ENCODE data around the gene CRYBG1. TPM values are rescaled to one million over a fixed set of nuclear protein-coding genes. Genes with fewer than 3 reads are reported as not detected.
A peak's percentile ranks its signal among the peaks of the same experiment; 100 is the strongest.

Gene CRYBG1
- total and polyA plus RNA-seq, 4 experiments from 2014 or later, result 20.5 to 47.1 (median 38.5) TPM

DNA sequence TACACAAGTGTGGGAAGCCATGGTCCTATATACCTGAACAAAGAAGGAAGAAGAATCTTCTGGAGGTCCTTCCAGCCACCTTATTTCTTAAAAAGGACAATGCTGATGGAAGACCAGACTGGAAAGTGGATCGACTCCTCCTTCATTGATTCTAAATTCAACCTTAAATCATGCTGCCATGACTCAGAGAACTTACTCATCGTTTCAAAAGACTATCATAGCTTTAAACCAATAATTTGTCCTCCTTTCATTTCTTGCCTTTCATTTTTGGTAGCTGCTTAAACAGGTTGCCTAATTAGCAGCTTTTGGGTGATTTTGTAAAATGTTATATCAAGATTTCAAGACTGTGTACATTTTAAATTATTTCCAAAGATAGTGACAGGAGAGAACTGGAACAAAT lies 208.0 kb downstream of the CRYBG1 start:
- intact Hi-C loops (cut with micrococcal nuclease), result no loop called here

DNA sequence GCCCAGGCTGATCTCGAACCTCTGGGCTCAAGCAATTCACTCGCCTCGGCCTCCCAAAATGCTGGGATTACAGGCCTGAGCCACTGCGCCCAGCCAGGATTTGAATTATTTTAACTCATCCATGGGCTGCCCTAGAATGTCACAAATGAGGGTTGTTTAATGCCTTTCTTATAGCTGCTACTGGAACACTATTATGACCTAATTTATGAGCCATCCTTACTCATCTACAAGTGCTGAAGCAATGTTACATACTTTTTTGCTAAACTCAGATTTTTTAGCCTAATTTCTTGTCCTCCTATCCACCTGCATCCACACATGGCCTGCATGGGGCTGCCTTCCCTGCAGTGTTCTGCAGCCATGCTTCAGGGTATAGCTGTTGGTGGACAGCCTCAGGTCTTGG lies 208.9 kb downstream of the CRYBG1 start:
- intact Hi-C loops (cut with micrococcal nuclease), result no loop called here
- Mint-ChIP-seq H3K4me1 (peaks cover 0 to 6% (median 3%) of the 10 kb centered on the region in 4 donors), H3K27ac (peak overlapping the region in 1 of 7 donors; percentile 2), H3K27me3 (no peaks in the 10 kb centered on the region), H3K4me3 (no peak overlapping the region), H3K36me3 (peaks cover 39 to 63% of the 10 kb centered on the region in 2 donors), H3K9me3 (no peaks in the 10 kb centered on the region)
- Histone ChIP-seq H3K4me3 (ENCODE audit: low read length in 2 of 2) (no peak overlapping the region), H3K9me3 (ENCODE audit: control insufficient read depth in 1 of 2, low read length in 2 of 2) (no peaks in the 10 kb centered on the region), H3K4me1 (ENCODE audit: insufficient read depth, low read length) (no peaks in the 10 kb centered on the region), H3K27me3 (ENCODE audit: insufficient read depth, low read length) (no peaks in the 10 kb centered on the region), H3K36me3 (ENCODE audit: insufficient read depth, low read length) (peaks cover 27% of the 10 kb centered on the region), H3K27ac (ENCODE audit: low read depth, low read length) (no peak overlapping the region)
- ChIA-PET CTCF (ENCODE audit: partially characterized antibody) (interaction anchor here (0.9 to 10.1 kb wide), 7 partner anchors 16 to 410 kb away, joined by 3 to 341 read pairs (median 4); no protein-coding TSS in a partner anchor), POLR2A (ENCODE audit: partially characterized antibody) (no interaction called here)
- no peak for DNase-seq

More for the DNA sequence above, 208.0 kb downstream of the CRYBG1 start:
- peaks cover 36% of the 10 kb centered on the region for H3K36me3 ChIP-seq (ENCODE audit: insufficient read depth, low read length)
- peaks cover 0 to 6% (median 3%) of the 10 kb centered on the region in 4 donors for H3K4me1 Mint-ChIP-seq
- CTCF ChIA-PET (ENCODE audit: partially characterized antibody), result interaction anchor here (1.5 to 10.1 kb wide), 2 partner anchors 40 to 124 kb away, joined by 3 to 341 read pairs; no protein-coding TSS in a partner anchor
- no peaks in the 10 kb centered on the region for H3K27me3 Mint-ChIP-seq
- no peak overlapping the region for H3K4me3 ChIP-seq (ENCODE audit: low read length in 2 of 2)
- H3K4me3 Mint-ChIP-seq, result no peak overlapping the region
- no peaks in the 10 kb centered on the region for H3K9me3 Mint-ChIP-seq
- peak overlapping the region in 5 of 7 donors; percentile 7 to 50 (median 19) for H3K27ac Mint-ChIP-seq
- no peak for DNase-seq
- H3K36me3 Mint-ChIP-seq, result peaks cover 46 to 72% of the 10 kb centered on the region in 2 donors
- H3K4me1 ChIP-seq (ENCODE audit: insufficient read depth, low read length), result no peaks in the 10 kb centered on the region
- H3K27ac ChIP-seq (ENCODE audit: low read depth, low read length), result no peak overlapping the region
- H3K9me3 ChIP-seq (ENCODE audit: control insufficient read depth in 1 of 2, low read length in 2 of 2), result no peaks in the 10 kb centered on the region
- POLR2A ChIA-PET (ENCODE audit: partially characterized antibody), result interaction anchor here (0.6 kb wide), 1 partner anchor 482 kb away, joined by 4 read pairs; the partner anchor contains the start of gene PRDM1
- H3K27me3 ChIP-seq (ENCODE audit: insufficient read depth, low read length), result no peaks in the 10 kb centered on the region

DNA sequence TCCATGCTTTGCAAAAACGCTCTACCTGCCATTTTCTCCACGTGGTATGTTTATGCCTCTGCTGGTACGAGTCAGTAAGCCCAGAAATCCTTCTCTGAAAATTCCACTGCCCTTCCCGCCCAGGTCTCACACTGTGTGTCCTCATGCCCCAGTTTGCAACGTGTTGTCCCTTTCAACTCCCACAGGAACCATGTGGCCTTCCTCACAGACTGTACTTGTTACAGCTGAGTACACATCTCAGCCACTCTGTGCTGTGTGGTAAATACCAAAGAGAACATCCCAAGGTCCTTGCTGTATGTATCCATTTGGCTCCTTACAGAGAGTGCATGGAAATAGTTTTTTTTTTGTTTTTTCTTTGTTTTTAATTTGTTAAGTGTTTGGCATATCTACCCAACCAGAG lies 211.9 kb downstream of the CRYBG1 start:
- no peaks in the 10 kb centered on the region for H3K4me1 ChIP-seq (ENCODE audit: insufficient read depth, low read length)
- Mint-ChIP-seq H3K9me3 (no peaks in the 10 kb centered on the region), H3K27ac (peak overlapping the region in 4 of 7 donors; percentile 3 to 69 (median 40)), H3K36me3 (peaks cover 30 to 49% of the 10 kb centered on the region in 2 donors), H3K27me3 (no peaks in the 10 kb centered on the region), H3K4me3 (no peak overlapping the region), H3K4me1 (no peaks in the 10 kb centered on the region)
- ChIA-PET CTCF (ENCODE audit: partially characterized antibody) (interaction anchor here (1.3 to 10.1 kb wide), 2 partner anchors 9 to 128 kb away, joined by 4 to 341 read pairs; no protein-coding TSS in a partner anchor), POLR2A (ENCODE audit: partially characterized antibody) (interaction anchor here (0.7 kb wide), 1 partner anchor 536 kb away, joined by 3 read pairs; no protein-coding TSS in a partner anchor)
- no peak overlapping the region for H3K4me3 ChIP-seq (ENCODE audit: low read length in 2 of 2)
- no peak for DNase-seq
- no peak overlapping the region for H3K27ac ChIP-seq (ENCODE audit: low read depth, low read length)
- H3K27me3 ChIP-seq (ENCODE audit: insufficient read depth, low read length), result no peaks in the 10 kb centered on the region
- peaks cover 25% of the 10 kb centered on the region for H3K36me3 ChIP-seq (ENCODE audit: insufficient read depth, low read length)
- H3K9me3 ChIP-seq (ENCODE audit: control insufficient read depth in 1 of 2, low read length in 2 of 2), result no peaks in the 10 kb centered on the region
- intact Hi-C loops (cut with micrococcal nuclease), result no loop called here

DNA sequence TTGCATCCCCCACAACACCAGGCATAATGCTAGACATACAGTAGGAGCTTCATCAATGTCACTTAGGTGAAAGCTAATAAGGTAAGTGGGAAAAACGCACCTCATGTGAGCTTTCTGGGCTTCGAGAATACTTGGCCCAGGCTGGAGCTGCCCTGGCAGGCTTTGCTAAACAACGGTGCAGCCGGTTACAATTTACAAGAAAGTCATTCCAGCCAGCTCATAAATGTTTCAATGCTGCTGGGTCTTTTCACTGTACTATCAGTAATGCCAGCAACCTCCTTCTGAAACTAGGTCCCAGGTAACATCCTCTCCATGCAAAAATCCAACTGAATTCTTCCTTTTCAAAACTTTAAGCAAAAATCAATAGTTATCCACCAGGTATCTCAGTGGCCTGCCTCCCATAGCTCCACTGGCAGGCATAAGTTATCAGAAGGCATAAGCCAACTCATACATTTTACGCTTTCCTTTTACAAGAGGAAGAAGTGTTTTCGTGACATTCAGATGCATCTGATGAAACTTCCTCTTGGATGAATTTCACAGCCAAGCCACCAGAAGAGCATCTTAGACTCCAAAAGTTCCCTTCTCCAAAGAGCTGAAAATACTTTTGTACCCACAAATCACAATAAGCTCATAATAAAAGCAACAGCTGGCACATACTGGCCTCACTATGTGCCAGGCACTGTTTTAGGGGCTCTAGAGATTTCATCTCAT lies 212.5 kb downstream of the CRYBG1 start:
- Mint-ChIP-seq H3K27ac (peak overlapping the region in 5 of 7 donors; percentile 8 to 70 (median 31)), H3K4me3 (no peak overlapping the region), H3K9me3 (no peaks in the 10 kb centered on the region), H3K27me3 (no peaks in the 10 kb centered on the region), H3K36me3 (peaks cover 27 to 43% of the 10 kb centered on the region in 2 donors), H3K4me1 (no peaks in the 10 kb centered on the region)
- Histone ChIP-seq H3K36me3 (ENCODE audit: insufficient read depth, low read length) (peaks cover 19% of the 10 kb centered on the region), H3K4me3 (ENCODE audit: low read length in 2 of 2) (no peak overlapping the region), H3K27ac (ENCODE audit: low read depth, low read length) (no peak overlapping the region), H3K9me3 (ENCODE audit: control insufficient read depth in 1 of 2, low read length in 2 of 2) (no peaks in the 10 kb centered on the region), H3K27me3 (ENCODE audit: insufficient read depth, low read length) (no peaks in the 10 kb centered on the region), H3K4me1 (ENCODE audit: insufficient read depth, low read length) (no peaks in the 10 kb centered on the region)
- no peak for DNase-seq
- ChIA-PET POLR2A (ENCODE audit: partially characterized antibody) (no interaction called here), CTCF (ENCODE audit: partially characterized antibody) (interaction anchor here (1.2 to 10.1 kb wide), 3 partner anchors 10 to 407 kb away, joined by 4 to 341 read pairs (median 4); no protein-coding TSS in a partner anchor)
- intact Hi-C loops (cut with micrococcal nuclease), result no loop called here

DNA sequence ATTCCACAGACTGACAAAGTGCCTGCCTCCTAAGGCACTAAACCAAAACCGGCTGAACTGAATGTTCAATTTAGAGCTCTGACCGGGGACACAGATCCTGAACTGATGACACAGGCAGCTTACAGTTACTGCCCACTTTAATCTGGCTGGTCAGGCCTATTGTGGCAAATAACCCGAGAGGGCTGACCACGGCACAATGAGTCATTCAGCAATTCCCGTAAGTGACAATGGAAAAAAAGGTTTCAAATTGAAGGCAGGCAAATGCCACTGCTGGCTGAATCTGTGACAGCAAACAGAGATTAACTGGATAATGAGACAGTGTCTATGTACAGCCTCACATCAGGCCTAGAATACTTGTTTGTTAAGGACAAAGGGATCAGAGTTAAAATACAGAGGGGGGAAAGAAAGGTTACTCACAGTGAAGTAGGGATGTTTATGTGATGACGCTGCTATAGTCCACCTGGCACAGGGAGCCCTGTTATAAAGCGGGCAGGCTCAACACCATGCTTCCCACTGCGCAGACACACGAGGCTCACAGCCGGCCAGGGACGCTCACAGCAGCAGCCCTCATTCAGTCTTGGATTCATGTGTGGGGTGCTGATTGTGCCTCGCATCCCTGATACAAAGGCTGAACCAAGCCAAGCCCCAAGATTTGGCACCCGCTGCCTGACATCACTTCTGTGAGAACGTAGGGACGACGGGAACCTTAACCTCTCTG lies 214.4 kb downstream of the CRYBG1 start:
- H3K4me3 ChIP-seq (ENCODE audit: low read length in 2 of 2), result no peak overlapping the region
- Mint-ChIP-seq H3K4me3 (no peak overlapping the region), H3K9me3 (no peaks in the 10 kb centered on the region), H3K4me1 (no peaks in the 10 kb centered on the region), H3K27me3 (no peaks in the 10 kb centered on the region), H3K27ac (peak overlapping the region in 1 of 7 donors; percentile 9), H3K36me3 (peaks cover 19 to 27% of the 10 kb centered on the region in 2 donors)
- peaks cover 4% of the 10 kb centered on the region for H3K36me3 ChIP-seq (ENCODE audit: insufficient read depth, low read length)
- H3K27me3 ChIP-seq (ENCODE audit: insufficient read depth, low read length), result no peaks in the 10 kb centered on the region
- ChIA-PET POLR2A (ENCODE audit: partially characterized antibody) (no interaction called here), CTCF (ENCODE audit: partially characterized antibody) (interaction anchor here (10.1 kb wide), 1 partner anchor 130 kb away, joined by 341 read pairs; no protein-coding TSS in a partner anchor)
- H3K4me1 ChIP-seq (ENCODE audit: insufficient read depth, low read length), result no peaks in the 10 kb centered on the region
- H3K27ac ChIP-seq (ENCODE audit: low read depth, low read length), result no peak overlapping the region
- no peaks in the 10 kb centered on the region for H3K9me3 ChIP-seq (ENCODE audit: control insufficient read depth in 1 of 2, low read length in 2 of 2)
- DNase-seq, result no peak
- intact Hi-C loops (cut with micrococcal nuclease), result no loop called here

DNA sequence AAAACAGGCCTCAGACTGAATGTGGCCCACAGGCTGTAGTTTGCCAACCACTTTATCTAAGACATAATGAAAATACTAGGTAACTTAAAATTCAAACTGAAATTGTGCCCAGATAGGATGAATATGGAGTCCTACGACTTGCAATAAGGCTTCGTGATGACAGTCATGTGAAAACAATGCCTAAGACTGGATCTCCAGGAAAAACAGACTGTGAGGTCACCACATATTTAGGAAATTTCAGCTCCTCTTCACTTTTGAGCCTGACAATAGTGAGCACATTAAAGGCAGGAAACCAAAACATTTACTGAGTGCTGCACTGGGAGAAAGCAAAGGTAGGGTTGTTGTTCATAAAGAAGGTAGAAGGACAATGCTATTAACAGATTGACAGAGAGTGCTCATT lies 218.8 kb downstream of the CRYBG1 start:
- H3K4me3 ChIP-seq (ENCODE audit: low read length in 2 of 2), result no peak overlapping the region
- no peaks in the 10 kb centered on the region for H3K27me3 ChIP-seq (ENCODE audit: insufficient read depth, low read length)
- peaks cover 9% of the 10 kb centered on the region for H3K36me3 ChIP-seq (ENCODE audit: insufficient read depth, low read length)
- H3K4me1 Mint-ChIP-seq, result no peaks in the 10 kb centered on the region
- no peak overlapping the region for H3K27ac ChIP-seq (ENCODE audit: low read depth, low read length)
- CTCF ChIA-PET (ENCODE audit: partially characterized antibody), result interaction anchor here (1.3 kb wide), 1 partner anchor 13 kb away, joined by 6 read pairs; no protein-coding TSS in a partner anchor
- intact Hi-C loops (cut with micrococcal nuclease), result no loop called here
- no peak overlapping the region for H3K4me3 Mint-ChIP-seq
- POLR2A ChIA-PET (ENCODE audit: partially characterized antibody), result no interaction called here
- H3K27ac Mint-ChIP-seq, result no peak overlapping the region
- DNase-seq, result no peak
- no peaks in the 10 kb centered on the region for H3K9me3 Mint-ChIP-seq
- H3K27me3 Mint-ChIP-seq, result no peaks in the 10 kb centered on the region
- H3K4me1 ChIP-seq (ENCODE audit: insufficient read depth, low read length), result no peaks in the 10 kb centered on the region
- H3K36me3 Mint-ChIP-seq, result peaks cover 31 to 35% of the 10 kb centered on the region in 2 donors
- no peaks in the 10 kb centered on the region for H3K9me3 ChIP-seq (ENCODE audit: control insufficient read depth in 1 of 2, low read length in 2 of 2)

DNA sequence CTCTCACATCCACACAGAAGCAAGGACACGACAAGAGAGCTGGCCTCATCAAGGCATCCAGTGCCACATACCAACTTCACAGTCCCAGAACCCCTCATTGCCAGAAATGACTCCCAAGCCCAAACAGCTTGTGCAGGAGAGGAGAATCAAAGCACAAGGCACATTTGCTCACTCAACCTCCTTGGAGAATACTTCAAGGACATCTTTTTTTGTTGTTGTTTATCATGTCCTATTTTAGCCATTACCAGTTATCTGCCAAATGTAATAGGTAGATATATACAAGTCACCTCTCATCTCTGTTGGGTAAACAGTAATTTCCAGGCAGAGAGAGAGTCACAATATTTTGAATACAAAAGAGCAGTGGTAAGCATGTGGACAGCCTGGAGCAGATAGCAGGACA lies 221.0 kb downstream of the CRYBG1 start:
- CTCF ChIA-PET (ENCODE audit: partially characterized antibody), result interaction anchor here (1.4 to 2.3 kb wide), 2 partner anchors 10 to 15 kb away, joined by 3 to 11 read pairs; no protein-coding TSS in a partner anchor
- Histone ChIP-seq H3K27ac (ENCODE audit: low read depth, low read length) (no peak overlapping the region), H3K27me3 (ENCODE audit: insufficient read depth, low read length) (no peaks in the 10 kb centered on the region), H3K36me3 (ENCODE audit: insufficient read depth, low read length) (peaks cover 9% of the 10 kb centered on the region), H3K9me3 (ENCODE audit: control insufficient read depth in 1 of 2, low read length in 2 of 2) (no peaks in the 10 kb centered on the region), H3K4me1 (ENCODE audit: insufficient read depth, low read length) (no peaks in the 10 kb centered on the region), H3K4me3 (ENCODE audit: low read length in 2 of 2) (no peak overlapping the region)
- intact Hi-C loops (cut with micrococcal nuclease), result no loop called here
- Mint-ChIP-seq H3K4me1 (no peaks in the 10 kb centered on the region), H3K9me3 (no peaks in the 10 kb centered on the region), H3K27ac (peak overlapping the region in 1 of 7 donors; percentile 75), H3K27me3 (no peaks in the 10 kb centered on the region), H3K36me3 (peaks cover 35 to 41% of the 10 kb centered on the region in 2 donors), H3K4me3 (no peak overlapping the region)
- no peak for DNase-seq
- POLR2A ChIA-PET (ENCODE audit: partially characterized antibody), result no interaction called here

All from CD4-positive, alpha-beta memory T cell (primary cell).